ENCODE measurements around the gene CXorf58. TPM values are rescaled to one million over a fixed set of nuclear protein-coding genes. Genes with fewer than 3 reads are reported as not detected.

Gene CXorf58
- total and polyA plus RNA-seq, 2 of the 8 experiments (the other 6 are each of a cell fraction or from before 2014, with no cell fraction given), result 0.05 TPM; not detected in 1

- CTCF ChIA-PET (ENCODE audit: partially characterized antibody), result no interaction called here
- WGBS, 2 experiments (ENCODE audit: extremely low coverage in 1 of 2, insufficient coverage in 1 of 2, insufficient read length in 1 of 2, insufficient replicate concordance in 2 of 2, low coverage in 1 of 2, low lambda C conversion rate in 2 of 2, missing lambda C conversion rate in 1 of 2), result 81% methylated on average over 4 of the region's 4 CpGs; no CpG with 5 or more reads in 1 of the 2 experiments
- H3K4ac ChIP-seq (replicated peaks; ENCODE audit: insufficient read length, low read depth, low read length), result no peak overlapping the region
- TF ChIP-seq ATF2 (IDR thresholded peaks at IDR 0.05; ENCODE audit: low read length) (no peak), POLR2AphosphoS5 (IDR thresholded peaks at IDR 0.05; ENCODE audit: low read depth, low read length) (no peak), RAD21 (IDR thresholded peaks at IDR 0.05 in 1 of 2, conservative IDR thresholded peaks at IDR 0.05 in 1 of 2; ENCODE audit: low read depth in 2 of 2, low read length in 2 of 2) (no peak), ZNF274 (IDR thresholded peaks at IDR 0.05; ENCODE audit: borderline replicate concordance, extremely low read depth, low read length) (no peak), CHD1 (IDR thresholded peaks at IDR 0.05; ENCODE audit: low read depth, low read length) (no peak), CBX8 (IDR thresholded peaks at IDR 0.05; ENCODE audit: borderline replicate concordance, low read depth, low read length) (no peak), NANOG (IDR thresholded peaks at IDR 0.05; ENCODE audit: insufficient read depth, low read depth, low read length, poor library complexity, severe bottlenecking) (no peak), CTCF (IDR thresholded peaks at IDR 0.05; ENCODE audit: control extremely low read depth in 1 of 3, insufficient read depth in 1 of 3, low read depth in 1 of 3, low read length in 3 of 3) (no peak), JUN (IDR thresholded peaks at IDR 0.05; ENCODE audit: low read depth, low read length) (no peak), SP4 (IDR thresholded peaks at IDR 0.05; ENCODE audit: low read length) (no peak)
Observed at GRCh38 chrX:23926015-23926414, 18.2 kb downstream of the CXorf58 start.

More at GRCh38 chrX:23926015-23926414, 18.2 kb downstream of the CXorf58 start:
- no peaks in the 10 kb centered on the region for H3K79me2 ChIP-seq (ENCODE audit: control insufficient read depth in 1 of 2, insufficient read depth in 2 of 2, low read length in 2 of 2)
- no peaks in the 10 kb centered on the region for H3K79me1 ChIP-seq (ENCODE audit: low read depth, low read length)
- H4K91ac ChIP-seq (replicated peaks; ENCODE audit: insufficient read length, low read length), result no peak overlapping the region
- H3K4me3 ChIP-seq (ENCODE audit: extremely low read depth in 1 of 4, insufficient read depth in 2 of 4, low read depth in 3 of 4, low read length in 4 of 4), result no peak overlapping the region
- no peak overlapping the region for H2BK120ac ChIP-seq (replicated peaks; ENCODE audit: low read depth, low read length)
- no peak overlapping the region for H3K9ac ChIP-seq (replicated peaks in 1 of 4; ENCODE audit: extremely low read depth in 1 of 4, low read depth in 3 of 4, low read length in 3 of 4)
- no peak overlapping the region for H3K27ac ChIP-seq (ENCODE audit: low read depth, low read length)
- H3K27me3 ChIP-seq (replicated peaks in 1 of 4; ENCODE audit: control insufficient read depth in 3 of 4, extremely low read depth in 1 of 4, insufficient read depth in 3 of 4, low read length in 3 of 4), result no peaks in the 10 kb centered on the region
- no peak overlapping the region for H2BK15ac ChIP-seq (ENCODE audit: low read length)
- no peak overlapping the region for H3K4me2 ChIP-seq (ENCODE audit: insufficient read depth in 1 of 2, low read depth in 2 of 2, low read length in 2 of 2)
- H2BK20ac ChIP-seq (ENCODE audit: low read length), result no peak overlapping the region
- H2AK5ac ChIP-seq (ENCODE audit: low read depth, low read length), result no peak overlapping the region
- no peak overlapping the region for H3K18ac ChIP-seq (ENCODE audit: extremely low read depth, low read length)
- H3K36me3 ChIP-seq (ENCODE audit: control insufficient read depth in 2 of 4, insufficient read depth in 4 of 4, low read length in 3 of 4), result no peaks in the 10 kb centered on the region
- H3K23me2 ChIP-seq (ENCODE audit: low read depth, low read length), result no peaks in the 10 kb centered on the region
- POLR2A ChIA-PET (ENCODE audit: partially characterized antibody), result interaction anchor here (0.9 kb wide), 1 partner anchor 11 kb away, joined by 3 read pairs; no protein-coding TSS in a partner anchor
- no peak overlapping the region for H2AFZ ChIP-seq (ENCODE audit: low read length)
- H3K23ac ChIP-seq (ENCODE audit: insufficient read length), result no peak overlapping the region
- H2BK5ac ChIP-seq (ENCODE audit: low read depth, low read length), result no peak overlapping the region
- H4K8ac ChIP-seq (ENCODE audit: extremely low read depth, insufficient read depth, low read length), result no peak overlapping the region
- DNase-seq (ENCODE audit: low read depth in 1 of 2, low spot score in 2 of 2) (no peak), FAIRE-seq (no peak)
- no peaks in the 10 kb centered on the region for H3K4me1 ChIP-seq (replicated peaks in 1 of 4; ENCODE audit: control insufficient read depth in 3 of 4, insufficient read depth in 4 of 4, low read length in 3 of 4)
- H3K9me3 ChIP-seq (ENCODE audit: insufficient read depth in 2 of 2, low read depth in 1 of 2, low read length in 1 of 2), result no peaks in the 10 kb centered on the region
- H3K14ac ChIP-seq (ENCODE audit: insufficient read length), result no peak overlapping the region
- H4K20me1 ChIP-seq (replicated peaks in 1 of 2; ENCODE audit: control insufficient read depth in 1 of 2, insufficient read depth in 2 of 2, low read length in 2 of 2), result no peaks in the 10 kb centered on the region
- H2BK12ac ChIP-seq (ENCODE audit: low read depth, low read length), result no peak overlapping the region
- no peak overlapping the region for H3K56ac ChIP-seq (replicated peaks; ENCODE audit: insufficient read length, low read depth, low read length)
- no peak overlapping the region for H4K5ac ChIP-seq (ENCODE audit: insufficient read length, low read depth, low read length)
